WTC11 (cell line): Measurements from ENCODE around the gene CFAP77. TPM values are rescaled to one million over a fixed set of nuclear protein-coding genes. Genes with fewer than 3 reads are reported as not detected.

Source experiments
- ATAC-seq: fragments of 200-7000 bp; cut with Tn5 transposase; 2 replicates; pipeline ENCODE4 v1.10.0; 2021; ENCODE audit warnings: mild to moderate bottlenecking, moderate library complexity
- CTCF ChIA-PET: fragments of 300-600 bp; sonication (Branson Sonifier 250); formaldehyde crosslinking; loops from one replicate; lab custom pipeline; 2021; ENCODE audit warnings: antibody characterized with exemption; lab: Charles Lee
- POLR2A ChIA-PET: fragments of 350-600 bp; sonication (Branson Sonifier 250); formaldehyde crosslinking; loops from one replicate; lab custom pipeline; 2021; ENCODE audit warnings: antibody characterized with exemption; lab: Charles Lee
- DNase-seq: peaks from one replicate; pipeline ENCODE4 v3.0.0; 2021; ENCODE audit warnings: low spot score
- H3K27ac Mint-ChIP-seq: 2 replicates; pipeline ENCODE4 v1.8.0; 2021; ENCODE audit warnings: mixed read lengths
- H3K27me3 Mint-ChIP-seq: 2 replicates; pipeline ENCODE4 v1.8.0; 2021; ENCODE audit warnings: low read depth, mild to moderate bottlenecking, moderate library complexity, mixed read lengths
- H3K36me3 Mint-ChIP-seq: 2 replicates; pipeline ENCODE4 v1.8.0; 2021; ENCODE audit warnings: mixed read lengths
- H3K4me1 Mint-ChIP-seq: 2 replicates; pipeline ENCODE4 v1.8.0; 2022; ENCODE audit warnings: mixed read lengths
- H3K4me3 Mint-ChIP-seq: 2 replicates; pipeline ENCODE4 v1.8.0; 2021; ENCODE audit warnings: mild to moderate bottlenecking, moderate library complexity, mixed read lengths
- H3K9me3 Mint-ChIP-seq: 2 replicates; pipeline ENCODE4 v1.8.0; 2021; ENCODE audit warnings: mixed read lengths
- CREB1 ChIP-seq: sonication (generic); formaldehyde crosslinking; IDR thresholded peaks from 2 replicates; pipeline ENCODE4 v1.8.0; 2023; ENCODE audit warnings: mild to moderate bottlenecking, missing genetic modification reagents
- CREM ChIP-seq: sonication (generic); formaldehyde crosslinking; IDR thresholded peaks from 2 replicates; pipeline ENCODE4 v1.8.1; 2022; ENCODE audit warnings: mild to moderate bottlenecking, missing genetic modification reagents, moderate library complexity
- EMX1 ChIP-seq: fragments of 250-450 bp; sonication (Bioruptor Pico); IDR thresholded peaks from 2 replicates; pipeline ENCODE4 v1.8.0; 2021; ENCODE audit warnings: mild to moderate bottlenecking
- ESRRA ChIP-seq: sonication (generic); formaldehyde crosslinking; IDR thresholded peaks from 2 replicates; pipeline ENCODE4 v1.8.1; 2022; ENCODE audit warnings: mild to moderate bottlenecking, missing genetic modification reagents, borderline replicate concordance
- GRHL2 ChIP-seq: fragments of 250-450 bp; sonication (Bioruptor Pico); IDR thresholded peaks from 2 replicates; pipeline ENCODE4 v1.8.0; 2022; ENCODE audit warnings: mild to moderate bottlenecking, moderate library complexity; ENCODE audit not compliant: insufficient replicate concordance, severe bottlenecking
- NFYB ChIP-seq: sonication (generic); formaldehyde crosslinking; conservative IDR thresholded peaks from 2 replicates; pipeline ENCODE4 v1.8.0; 2022; ENCODE audit warnings: low read depth, missing genetic modification reagents
- RELA ChIP-seq: sonication (generic); formaldehyde crosslinking; IDR thresholded peaks from 2 replicates; pipeline ENCODE4 v1.8.1; 2022; ENCODE audit warnings: missing genetic modification reagents, mild to moderate bottlenecking, borderline replicate concordance
- SP1 ChIP-seq: sonication (generic); formaldehyde crosslinking; conservative IDR thresholded peaks from 2 replicates; pipeline ENCODE4 v1.8.1; 2022; ENCODE audit warnings: missing genetic modification reagents
- ZNF232 ChIP-seq: sonication (generic); formaldehyde crosslinking; IDR thresholded peaks from 2 replicates; pipeline ENCODE4 v1.8.0; 2022; ENCODE audit warnings: mild to moderate bottlenecking, missing genetic modification reagents
- ZNF263 ChIP-seq: sonication (generic); formaldehyde crosslinking; IDR thresholded peaks from 2 replicates; pipeline ENCODE4 v1.8.1; 2022; ENCODE audit warnings: low read depth, mild to moderate bottlenecking, moderate library complexity, missing genetic modification reagents
- ZNF416 ChIP-seq: fragments of 250-450 bp; sonication (Bioruptor Pico); IDR thresholded peaks from 2 replicates; pipeline ENCODE4 v1.9.0; 2021; ENCODE audit warnings: mild to moderate bottlenecking, inconsistent platforms
- total RNA-seq: library from RNA; stranded (reverse); gene quantifications from 3 replicates; pipeline ENCODE4 v1.2.3, GENCODE V29; 2021
- TF ChIP-seq, protein P1 (sequence below): sonication (generic); formaldehyde crosslinking; conservative IDR thresholded peaks from 2 replicates; pipeline ENCODE4 v1.8.1; 2022; ENCODE audit warnings: mild to moderate bottlenecking, missing genetic modification reagents
- TF ChIP-seq, protein P2 (sequence below): fragments of 250-450 bp; sonication (Bioruptor Pico); IDR thresholded peaks from 2 replicates; pipeline ENCODE4 v1.9.0; 2021; ENCODE audit warnings: mild to moderate bottlenecking
- TF ChIP-seq, protein P3 (sequence below): sonication (generic); formaldehyde crosslinking; IDR thresholded peaks from 2 replicates; pipeline ENCODE4 v1.8.0; 2022; ENCODE audit warnings: mild to moderate bottlenecking, missing genetic modification reagents
- TF ChIP-seq, protein P4 (sequence below): fragments of 250-450 bp; sonication (Bioruptor Pico); IDR thresholded peaks from 2 replicates; pipeline ENCODE4 v1.9.0; 2021; ENCODE audit warnings: mild to moderate bottlenecking, borderline replicate concordance
- TF ChIP-seq, protein P5 (sequence below): sonication (generic); formaldehyde crosslinking; IDR thresholded peaks from 2 replicates; pipeline ENCODE4 v1.8.0; 2022; ENCODE audit warnings: missing genetic modification reagents

CFAP77 gene
- total RNA-seq, 1 experiment from 2014 or later = 1.2 TPM

DNA sequence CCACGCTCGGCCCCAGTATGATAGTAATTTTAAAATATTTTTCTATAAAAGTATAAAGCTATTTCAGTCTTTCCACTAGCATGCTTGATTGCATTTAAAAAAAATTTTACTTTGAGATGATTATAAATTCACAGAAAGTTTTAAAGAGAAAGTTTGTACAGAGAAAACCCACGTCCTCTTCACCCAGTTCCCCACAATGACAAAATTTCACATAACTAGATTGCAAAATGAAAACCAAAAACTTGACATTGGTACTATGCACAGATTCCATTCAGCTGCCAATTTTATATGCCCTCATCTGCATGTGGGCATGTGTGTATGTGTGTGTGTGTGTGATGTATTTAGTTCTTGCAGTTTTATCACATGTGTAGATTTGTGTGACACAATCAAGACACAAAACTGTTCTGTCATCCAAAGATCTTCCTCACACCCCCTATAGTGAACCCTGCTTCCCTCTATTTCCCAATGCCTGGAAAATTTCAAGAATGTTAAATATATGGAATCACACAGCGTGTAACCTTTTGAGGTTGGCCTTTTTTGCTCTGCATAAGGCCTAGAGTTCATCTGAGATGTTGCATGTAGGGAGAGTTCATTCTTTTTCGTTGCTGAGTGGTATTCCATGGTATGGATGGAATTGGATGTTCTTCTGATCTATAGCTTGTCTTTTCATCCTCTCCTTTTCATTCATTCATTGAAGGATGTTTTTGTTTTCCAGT lies 115.5 kb downstream of the CFAP77 start (continued):
- TF ChIP-seq, protein P1, sequence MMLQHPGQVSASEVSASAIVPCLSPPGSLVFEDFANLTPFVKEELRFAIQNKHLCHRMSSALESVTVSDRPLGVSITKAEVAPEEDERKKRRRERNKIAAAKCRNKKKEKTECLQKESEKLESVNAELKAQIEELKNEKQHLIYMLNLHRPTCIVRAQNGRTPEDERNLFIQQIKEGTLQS (CRISPR knock-in tag) = no peak

DNA sequence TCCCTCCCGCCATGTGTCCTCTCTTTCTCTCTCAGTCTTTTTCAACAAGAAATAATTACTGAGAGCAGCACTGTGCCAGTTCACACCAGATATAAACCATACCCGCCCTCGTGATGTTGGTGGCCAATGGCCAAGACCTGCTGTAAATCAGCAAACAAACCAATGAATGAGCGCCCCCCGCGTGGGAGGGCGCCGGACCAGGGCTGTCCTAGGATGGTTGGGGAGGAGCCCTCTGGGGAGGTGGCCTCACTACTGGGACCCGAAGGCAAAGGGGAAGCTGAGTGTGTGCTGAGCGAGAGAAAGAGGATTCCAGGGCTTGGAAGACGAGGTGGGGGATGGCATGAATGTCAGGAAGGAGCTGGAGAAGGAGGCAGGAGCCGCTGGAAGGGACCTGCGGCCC lies 121.2 kb downstream of the CFAP77 start:
- no peak for DNase-seq
- H3K36me3 Mint-ChIP-seq = peaks cover 7% of the 10 kb centered on the region
- TF ChIP-seq, protein P2, sequence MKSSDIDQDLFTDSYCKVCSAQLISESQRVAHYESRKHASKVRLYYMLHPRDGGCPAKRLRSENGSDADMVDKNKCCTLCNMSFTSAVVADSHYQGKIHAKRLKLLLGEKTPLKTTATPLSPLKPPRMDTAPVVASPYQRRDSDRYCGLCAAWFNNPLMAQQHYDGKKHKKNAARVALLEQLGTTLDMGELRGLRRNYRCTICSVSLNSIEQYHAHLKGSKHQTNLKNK (CRISPR knock-in tag) = no peak
- TF ChIP-seq EMX1 (CRISPR knock-in tag) = no peak
- TF ChIP-seq CREM = no peak
- TF ChIP-seq ZNF263 (CRISPR knock-in tag) = no peak
- TF ChIP-seq ZNF416 (CRISPR knock-in tag) = no peak
- TF ChIP-seq SP1 (CRISPR knock-in tag) = no peak
- TF ChIP-seq GRHL2 (CRISPR knock-in tag) = no peak
- TF ChIP-seq NFYB (CRISPR knock-in tag) = no peak
- TF ChIP-seq RELA (CRISPR knock-in tag) = no peak
- TF ChIP-seq ZNF232 = no peak
- no peak for TF ChIP-seq ESRRA (CRISPR knock-in tag)
- TF ChIP-seq, protein P3, sequence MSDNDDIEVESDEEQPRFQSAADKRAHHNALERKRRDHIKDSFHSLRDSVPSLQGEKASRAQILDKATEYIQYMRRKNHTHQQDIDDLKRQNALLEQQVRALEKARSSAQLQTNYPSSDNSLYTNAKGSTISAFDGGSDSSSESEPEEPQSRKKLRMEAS (CRISPR knock-in tag) = no peak
- TF ChIP-seq, protein P4, sequence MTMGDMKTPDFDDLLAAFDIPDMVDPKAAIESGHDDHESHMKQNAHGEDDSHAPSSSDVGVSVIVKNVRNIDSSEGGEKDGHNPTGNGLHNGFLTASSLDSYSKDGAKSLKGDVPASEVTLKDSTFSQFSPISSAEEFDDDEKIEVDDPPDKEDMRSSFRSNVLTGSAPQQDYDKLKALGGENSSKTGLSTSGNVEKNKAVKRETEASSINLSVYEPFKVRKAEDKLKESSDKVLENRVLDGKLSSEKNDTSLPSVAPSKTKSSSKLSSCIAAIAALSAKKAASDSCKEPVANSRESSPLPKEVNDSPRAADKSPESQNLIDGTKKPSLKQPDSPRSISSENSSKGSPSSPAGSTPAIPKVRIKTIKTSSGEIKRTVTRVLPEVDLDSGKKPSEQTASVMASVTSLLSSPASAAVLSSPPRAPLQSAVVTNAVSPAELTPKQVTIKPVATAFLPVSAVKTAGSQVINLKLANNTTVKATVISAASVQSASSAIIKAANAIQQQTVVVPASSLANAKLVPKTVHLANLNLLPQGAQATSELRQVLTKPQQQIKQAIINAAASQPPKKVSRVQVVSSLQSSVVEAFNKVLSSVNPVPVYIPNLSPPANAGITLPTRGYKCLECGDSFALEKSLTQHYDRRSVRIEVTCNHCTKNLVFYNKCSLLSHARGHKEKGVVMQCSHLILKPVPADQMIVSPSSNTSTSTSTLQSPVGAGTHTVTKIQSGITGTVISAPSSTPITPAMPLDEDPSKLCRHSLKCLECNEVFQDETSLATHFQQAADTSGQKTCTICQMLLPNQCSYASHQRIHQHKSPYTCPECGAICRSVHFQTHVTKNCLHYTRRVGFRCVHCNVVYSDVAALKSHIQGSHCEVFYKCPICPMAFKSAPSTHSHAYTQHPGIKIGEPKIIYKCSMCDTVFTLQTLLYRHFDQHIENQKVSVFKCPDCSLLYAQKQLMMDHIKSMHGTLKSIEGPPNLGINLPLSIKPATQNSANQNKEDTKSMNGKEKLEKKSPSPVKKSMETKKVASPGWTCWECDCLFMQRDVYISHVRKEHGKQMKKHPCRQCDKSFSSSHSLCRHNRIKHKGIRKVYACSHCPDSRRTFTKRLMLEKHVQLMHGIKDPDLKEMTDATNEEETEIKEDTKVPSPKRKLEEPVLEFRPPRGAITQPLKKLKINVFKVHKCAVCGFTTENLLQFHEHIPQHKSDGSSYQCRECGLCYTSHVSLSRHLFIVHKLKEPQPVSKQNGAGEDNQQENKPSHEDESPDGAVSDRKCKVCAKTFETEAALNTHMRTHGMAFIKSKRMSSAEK (CRISPR knock-in tag) = no peak
- TF ChIP-seq, all 79 proteins: peak for 0
- peaks cover 10% of the 10 kb centered on the region; the same call in 1 of the 2 replicates for H3K4me1 Mint-ChIP-seq
- peaks cover 17% of the 10 kb centered on the region for H3K9me3 Mint-ChIP-seq
- peak; percentile 87 for ATAC-seq
- no peak overlapping the region for H3K27ac Mint-ChIP-seq
- no peak overlapping the region for H3K4me3 Mint-ChIP-seq
- POLR2A ChIA-PET = no interaction called here
- H3K27me3 Mint-ChIP-seq = no peaks in the 10 kb centered on the region; the same call in 1 of the 2 replicates
- CTCF ChIA-PET = interaction anchor here (1.1 to 1.8 kb wide), 3 partner anchors 15 to 86 kb away, joined by 3 to 27 read pairs (median 4); no protein-coding TSS in a partner anchor

DNA sequence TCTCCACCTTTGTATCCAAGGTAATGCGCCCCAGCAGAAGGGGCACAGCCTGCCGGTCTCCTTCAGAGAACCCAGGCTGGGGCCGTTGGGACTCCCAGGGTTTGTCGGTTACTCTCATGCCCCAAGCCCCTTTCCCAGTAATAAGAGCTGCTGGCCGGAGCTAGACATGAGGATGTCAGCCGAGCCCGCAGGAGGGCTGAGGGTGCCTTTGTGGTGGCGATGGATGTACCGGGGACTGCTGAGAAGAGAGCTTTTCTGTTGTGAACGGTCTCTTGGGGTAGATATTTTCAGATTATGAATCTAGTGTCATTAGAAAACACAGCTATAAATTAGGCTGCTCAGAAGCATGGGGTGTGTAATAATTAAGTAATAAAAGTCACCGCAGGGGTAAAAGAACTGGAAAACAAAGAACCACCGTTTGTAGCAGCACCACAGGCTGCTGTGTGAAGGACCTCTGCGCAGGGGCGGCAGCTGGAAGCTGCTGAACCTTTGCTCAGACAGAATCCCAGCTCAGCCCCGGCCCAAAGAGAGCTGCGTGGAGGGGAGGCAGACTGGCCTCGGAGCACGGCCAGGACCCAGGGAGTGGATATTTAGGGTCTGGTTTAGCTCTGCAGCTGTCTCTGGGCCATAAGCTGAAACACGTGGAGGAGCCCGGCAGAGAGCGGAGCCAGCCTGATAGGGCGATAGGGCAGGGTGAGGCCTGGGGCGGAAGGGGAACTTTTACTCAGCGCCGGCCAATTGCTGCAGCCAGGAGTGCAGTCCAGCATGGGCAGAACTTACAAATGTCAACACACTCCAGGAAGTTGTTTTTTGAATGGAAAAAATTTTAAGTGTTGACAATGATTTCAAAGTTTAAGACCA lies 121.9 kb downstream of the CFAP77 start:
- H3K9me3 Mint-ChIP-seq = peaks cover 22% of the 10 kb centered on the region
- DNase-seq = no peak
- H3K27ac Mint-ChIP-seq = no peak overlapping the region
- ATAC-seq = peak; percentile 34; the same call in 1 of the 2 replicates
- no peaks in the 10 kb centered on the region; the same call in 1 of the 2 replicates for H3K27me3 Mint-ChIP-seq
- ChIA-PET POLR2A (no interaction called here), CTCF (interaction anchor here (1.1 to 1.8 kb wide), 3 partner anchors 15 to 85 kb away, joined by 3 to 27 read pairs (median 4); no protein-coding TSS in a partner anchor)
- TF ChIP-seq, protein P5, sequence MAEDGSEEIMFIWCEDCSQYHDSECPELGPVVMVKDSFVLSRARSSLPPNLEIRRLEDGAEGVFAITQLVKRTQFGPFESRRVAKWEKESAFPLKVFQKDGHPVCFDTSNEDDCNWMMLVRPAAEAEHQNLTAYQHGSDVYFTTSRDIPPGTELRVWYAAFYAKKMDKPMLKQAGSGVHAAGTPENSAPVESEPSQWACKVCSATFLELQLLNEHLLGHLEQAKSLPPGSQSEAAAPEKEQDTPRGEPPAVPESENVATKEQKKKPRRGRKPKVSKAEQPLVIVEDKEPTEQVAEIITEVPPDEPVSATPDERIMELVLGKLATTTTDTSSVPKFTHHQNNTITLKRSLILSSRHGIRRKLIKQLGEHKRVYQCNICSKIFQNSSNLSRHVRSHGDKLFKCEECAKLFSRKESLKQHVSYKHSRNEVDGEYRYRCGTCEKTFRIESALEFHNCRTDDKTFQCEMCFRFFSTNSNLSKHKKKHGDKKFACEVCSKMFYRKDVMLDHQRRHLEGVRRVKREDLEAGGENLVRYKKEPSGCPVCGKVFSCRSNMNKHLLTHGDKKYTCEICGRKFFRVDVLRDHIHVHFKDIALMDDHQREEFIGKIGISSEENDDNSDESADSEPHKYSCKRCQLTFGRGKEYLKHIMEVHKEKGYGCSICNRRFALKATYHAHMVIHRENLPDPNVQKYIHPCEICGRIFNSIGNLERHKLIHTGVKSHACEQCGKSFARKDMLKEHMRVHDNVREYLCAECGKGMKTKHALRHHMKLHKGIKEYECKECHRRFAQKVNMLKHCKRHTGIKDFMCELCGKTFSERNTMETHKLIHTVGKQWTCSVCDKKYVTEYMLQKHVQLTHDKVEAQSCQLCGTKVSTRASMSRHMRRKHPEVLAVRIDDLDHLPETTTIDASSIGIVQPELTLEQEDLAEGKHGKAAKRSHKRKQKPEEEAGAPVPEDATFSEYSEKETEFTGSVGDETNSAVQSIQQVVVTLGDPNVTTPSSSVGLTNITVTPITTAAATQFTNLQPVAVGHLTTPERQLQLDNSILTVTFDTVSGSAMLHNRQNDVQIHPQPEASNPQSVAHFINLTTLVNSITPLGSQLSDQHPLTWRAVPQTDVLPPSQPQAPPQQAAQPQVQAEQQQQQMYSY (CRISPR knock-in tag) = 0 out of 2 replicates have a peak, but pooled peaks have one; percentile 8
- TF ChIP-seq CREB1 (CRISPR knock-in tag) = no peak
- peaks cover 7% of the 10 kb centered on the region for H3K36me3 Mint-ChIP-seq
- peaks cover 10% of the 10 kb centered on the region; the same call in 1 of the 2 replicates for H3K4me1 Mint-ChIP-seq
- no peak overlapping the region for H3K4me3 Mint-ChIP-seq
